Natural killer cell (primary cell): ENCODE measurements around the gene ELP6. TPM values are rescaled to one million over a fixed set of nuclear protein-coding genes. Genes with fewer than 3 reads are reported as not detected.

ENCODE experiments used
- ATAC-seq, 3 donors: fragments of 150-1000 bp in 2 of 3; fragments of 200-7000 bp in 1 of 3; cut with Tn5 transposase; 1 replicate in 1 of 3; 2 replicates in 2 of 3; pipeline ENCODE4 v1.10.0; 2021; ENCODE audit warnings: mild to moderate bottlenecking in 2 of 3, moderate library complexity in 2 of 3
- DNase-seq, 2 donors: peaks; one replicate each; pipeline versions ENCODE4 v3.0.0 to v3.0.0-alpha.2; 2013 to 2021; ENCODE audit warnings: mixed read lengths in 1 of 2
- H3K27ac ChIP-seq: one replicate; pipeline ENCODE4 v1.5.1; 2013; ENCODE audit warnings: mild to moderate bottlenecking, low read length
- H3K27me3 ChIP-seq: one replicate; pipeline ENCODE4 v1.6.1; 2013; ENCODE audit warnings: low read length; ENCODE audit not compliant: control insufficient read depth, insufficient read depth
- H3K36me3 ChIP-seq: one replicate; pipeline ENCODE4 v1.6.1; 2013; ENCODE audit warnings: low read length; ENCODE audit not compliant: control insufficient read depth, insufficient read depth
- H3K4me1 ChIP-seq: one replicate; pipeline ENCODE4 v1.6.1; 2013; ENCODE audit warnings: low read length; ENCODE audit not compliant: control insufficient read depth, insufficient read depth
- H3K4me3 ChIP-seq: one replicate; pipeline ENCODE4 v1.5.1; 2013; ENCODE audit warnings: low read length
- H3K9me3 ChIP-seq: one replicate; pipeline ENCODE4 v1.6.1; 2013; ENCODE audit warnings: low read length; ENCODE audit not compliant: control insufficient read depth, insufficient read depth
- H3K27ac Mint-ChIP-seq, 2 donors: one replicate each; pipeline ENCODE4 v1.8.0; 2022; ENCODE audit warnings: mild to moderate bottlenecking in 2 of 2, mixed read lengths in 2 of 2, moderate library complexity in 1 of 2
- H3K27me3 Mint-ChIP-seq, 2 donors: one replicate each; pipeline ENCODE4 v1.8.0; 2022; ENCODE audit warnings: low read depth in 2 of 2, mixed read lengths in 2 of 2
- H3K36me3 Mint-ChIP-seq: one replicate; pipeline ENCODE4 v1.8.0; 2022; ENCODE audit warnings: mixed read lengths
- H3K4me1 Mint-ChIP-seq, 2 donors: one replicate each; pipeline ENCODE4 v1.8.0; 2022; ENCODE audit warnings: mixed read lengths in 2 of 2
- H3K4me3 Mint-ChIP-seq: one replicate; pipeline ENCODE4 v1.8.0; 2022; ENCODE audit warnings: mild to moderate bottlenecking, moderate library complexity, mixed read lengths
- H3K9me3 Mint-ChIP-seq, 2 donors: one replicate each; pipeline ENCODE4 v1.8.0; 2022; ENCODE audit warnings: mixed read lengths in 2 of 2
- CTCF ChIP-seq: fragments of 200-600 bp; IDR thresholded peaks from one replicate; pipeline ENCODE4 v1.8.0; 2022; ENCODE audit warnings: antibody characterized with exemption
- WGBS: methylation state at CpG from one replicate; pipeline ENCODE4 v1.1.7; 2013; ENCODE audit warnings: missing lambda C conversion rate; ENCODE audit not compliant: insufficient coverage; 5-methylcytosine and 5-hydroxymethylcytosine counted together
- intact Hi-C: fragments of 100-400 bp; cut with micrococcal nuclease; formaldehyde crosslinking; loops from one replicate; pipeline ENCODE4 v1.14.2; 2022
- total RNA-seq, 4 donors: library from RNA; stranded (reverse); fragments of 120-200 nt in 1 of 4; gene quantifications; one replicate each; pipeline versions ENCODE4 v1.2.3 to v1.2.4, GENCODE V29; 2013 to 2022

Gene ELP6
- total RNA-seq, 3 donors from 2014 or later (not counting 1 experiment from before 2014, with no cell fraction given), result 18.1 to 37.4 (median 33.4) TPM

GRCh38 chr3:47495111-47495510 is 18.4 kb downstream of the ELP6 start:
- Histone ChIP-seq H3K4me3 (no peak overlapping the region), H3K27ac (no peak overlapping the region), H3K27me3 (no peaks in the 10 kb centered on the region), H3K9me3 (no peaks in the 10 kb centered on the region), H3K4me1 (no peaks in the 10 kb centered on the region), H3K36me3 (peaks cover 36% of the 10 kb centered on the region)
- DNase-seq, result no peak
- H3K4me3 Mint-ChIP-seq, result no peak overlapping the region
- intact Hi-C loops, result no loop called here
- ATAC-seq, result no peak
- H3K27me3 Mint-ChIP-seq, result no peaks in the 10 kb centered on the region
- no peak for TF ChIP-seq CTCF
- no peaks in the 10 kb centered on the region for H3K9me3 Mint-ChIP-seq
- H3K36me3 Mint-ChIP-seq, result no peaks in the 10 kb centered on the region
- WGBS, result 97% methylated on average over 4 of the region's 4 CpGs
- H3K4me1 Mint-ChIP-seq, result no peaks in the 10 kb centered on the region
- H3K27ac Mint-ChIP-seq, result no peak overlapping the region

GRCh38 chr3:47491777-47492176 is 21.7 kb downstream of the ELP6 start:
- no peaks in the 10 kb centered on the region for H3K9me3 Mint-ChIP-seq
- no peaks in the 10 kb centered on the region for H3K4me1 Mint-ChIP-seq
- WGBS, result 90% methylated on average over 12 of the region's 12 CpGs
- H3K27ac ChIP-seq, result no peak overlapping the region
- ATAC-seq (no peak), DNase-seq (no peak)
- peaks cover 17% of the 10 kb centered on the region for H3K36me3 ChIP-seq
- no peaks in the 10 kb centered on the region for H3K9me3 ChIP-seq
- TF ChIP-seq CTCF, result no peak
- H3K4me3 ChIP-seq, result no peak overlapping the region
- H3K27ac Mint-ChIP-seq, result no peak overlapping the region
- intact Hi-C loops, result no loop called here
- no peaks in the 10 kb centered on the region for H3K27me3 Mint-ChIP-seq
- no peaks in the 10 kb centered on the region for H3K36me3 Mint-ChIP-seq
- no peaks in the 10 kb centered on the region for H3K27me3 ChIP-seq
- H3K4me1 ChIP-seq, result no peaks in the 10 kb centered on the region
- H3K4me3 Mint-ChIP-seq, result no peak overlapping the region

GRCh38 chr3:47491186-47491585 is 22.3 kb downstream of the ELP6 start:
- Histone ChIP-seq H3K4me3 (no peak overlapping the region), H3K4me1 (no peaks in the 10 kb centered on the region), H3K36me3 (peaks cover 16% of the 10 kb centered on the region), H3K27me3 (no peaks in the 10 kb centered on the region), H3K27ac (no peak overlapping the region), H3K9me3 (no peaks in the 10 kb centered on the region)
- H3K27me3 Mint-ChIP-seq, result no peaks in the 10 kb centered on the region
- no peaks in the 10 kb centered on the region for H3K4me1 Mint-ChIP-seq
- H3K9me3 Mint-ChIP-seq, result no peaks in the 10 kb centered on the region
- H3K4me3 Mint-ChIP-seq, result no peak overlapping the region
- 92% methylated on average over 3 of the region's 3 CpGs for WGBS
- no peaks in the 10 kb centered on the region for H3K36me3 Mint-ChIP-seq
- intact Hi-C loops, result no loop called here
- no peak for TF ChIP-seq CTCF
- no peak overlapping the region for H3K27ac Mint-ChIP-seq
- DNase-seq (no peak), ATAC-seq (no peak)

GRCh38 chr3:47487265-47487664 is 26.2 kb downstream of the ELP6 start:
- no peak overlapping the region for H3K27ac ChIP-seq
- no peak overlapping the region for H3K4me3 ChIP-seq
- Mint-ChIP-seq H3K36me3 (no peaks in the 10 kb centered on the region), H3K9me3 (no peaks in the 10 kb centered on the region), H3K27me3 (no peaks in the 10 kb centered on the region), H3K27ac (no peak overlapping the region), H3K4me1 (no peaks in the 10 kb centered on the region), H3K4me3 (no peak overlapping the region)
- WGBS, result 100% methylated on average over 2 of the region's 2 CpGs
- no peaks in the 10 kb centered on the region for H3K27me3 ChIP-seq
- ATAC-seq (no peak), DNase-seq (no peak)
- intact Hi-C loops, result no loop called here
- H3K36me3 ChIP-seq, result no peaks in the 10 kb centered on the region
- no peaks in the 10 kb centered on the region for H3K4me1 ChIP-seq
- TF ChIP-seq CTCF, result no peak
- no peaks in the 10 kb centered on the region for H3K9me3 ChIP-seq
